C1 segment of cervical spinal cord (tissue), 14 donors: ENCODE results near the gene DCTD.
"Not testable (repeated sequence)": the region's sequence is repeated elsewhere in the genome, so short reads cannot be mapped to it uniquely, and the experiment has no call there.

Experiments
- DNase-seq, 14 donors: peaks; one replicate each; lab custom pipeline; 2025; lab: John Stamatoyannopoulos, UW

DCTD gene

GRCh38 chr4:182921608-182922007 lies 4.4 kb upstream of the DCTD start:
- no peak for DNase-seq

GRCh38 chr4:182920676-182921075 lies 3.5 kb upstream of the DCTD start:
- no peak for DNase-seq

GRCh38 chr4:182918791-182919302 lies 1.7 kb upstream of the DCTD start:
- no peak for DNase-seq

GRCh38 chr4:182918044-182918607 lies 940 bp upstream of the DCTD start:
- DNase-seq, result no peak

GRCh38 chr4:182916483-182917181 lies 554 bp downstream of the DCTD start:
- DNase-seq, result peak in 9 of 14 donors; percentile 9 to 60 (median 46)

GRCh38 chr4:182914357-182914756 lies 2.8 kb downstream of the DCTD start:
- no peak for DNase-seq

GRCh38 chr4:182913621-182914020 lies 3.6 kb downstream of the DCTD start:
- DNase-seq, result no peak

GRCh38 chr4:182913036-182913435 lies 4.2 kb downstream of the DCTD start:
- no peak for DNase-seq

- no peak for DNase-seq
These were observed 9.1 kb downstream of the DCTD start for GRCh38 chr4:182908124-182908523.

GRCh38 chr4:182907396-182907795 lies 9.8 kb downstream of the DCTD start:
- no peak for DNase-seq

GRCh38 chr4:182906786-182907185 lies 10.4 kb downstream of the DCTD start:
- DNase-seq, result no peak

- no peak for DNase-seq
These were observed 12.1 kb downstream of the DCTD start for GRCh38 chr4:182905038-182905437.

- no peak for DNase-seq
These were observed 12.9 kb downstream of the DCTD start for GRCh38 chr4:182904211-182904761.

- no peak for DNase-seq
These were observed 14.2 kb downstream of the DCTD start for GRCh38 chr4:182903013-182903412.

- peak in 1 of 14 donors; percentile 41 for DNase-seq
These were observed 15.8 kb downstream of the DCTD start for GRCh38 chr4:182901337-182901736.

GRCh38 chr4:182900021-182900420 lies 17.2 kb downstream of the DCTD start:
- DNase-seq, result not testable (repeated sequence)

- DNase-seq, result no peak
These were observed 18.7 kb downstream of the DCTD start for GRCh38 chr4:182898479-182898799.

- no peak for DNase-seq
These were observed 19.3 kb downstream of the DCTD start for GRCh38 chr4:182897601-182898478.

GRCh38 chr4:182896421-182896820 lies 20.8 kb downstream of the DCTD start:
- no peak for DNase-seq

- no peak for DNase-seq
These were observed 21.3 kb downstream of the DCTD start for GRCh38 chr4:182895791-182896292.

GRCh38 chr4:182894681-182895275 lies 22.4 kb downstream of the DCTD start:
- no peak for DNase-seq
